T-helper 2 cell treated with Interferon-gamma antibody and Interleukin-4, amounts not matched to agents 100 ng/mL and 5 ng/mL, for 36 hours (primary cell): Measurements from ENCODE around the gene ZDHHC14. TPM values are rescaled to one million over a fixed set of nuclear protein-coding genes. Genes with fewer than 3 reads are reported as not detected.

Source experiments
- intact Hi-C: fragments of 100-400 bp; cut with micrococcal nuclease; formaldehyde crosslinking; loops from one replicate; pipeline ENCODE4 v1.15.1; 2023
- total RNA-seq: library from RNA; stranded (reverse); gene quantifications from 2 replicates; pipeline ENCODE4 v1.2.3, GENCODE V29; 2022

The ZDHHC14 gene
- total RNA-seq, 1 donor from 2014 or later = 6.8 TPM

GRCh38 chr6:157461000-157461915 lies 80.3 kb downstream of the ZDHHC14 start:
- intact Hi-C loops = loop anchor here (10.0 kb wide), 1 partner anchor 104 kb away; no protein-coding TSS in a partner anchor

GRCh38 chr6:157462956-157463742 lies 82.2 kb downstream of the ZDHHC14 start:
- intact Hi-C loops = loop anchor here (10.0 kb wide), 1 partner anchor 102 kb away; no protein-coding TSS in a partner anchor

GRCh38 chr6:157463743-157464135 lies 82.7 kb downstream of the ZDHHC14 start:
- intact Hi-C loops = loop anchor here (2.0 to 10.0 kb wide), 2 partner anchors 73 to 101 kb away; no protein-coding TSS in a partner anchor

- intact Hi-C loops = loop anchor here (2.0 to 10.0 kb wide), 2 partner anchors 72 to 100 kb away; no protein-coding TSS in a partner anchor
Measured at GRCh38 chr6:157464653-157465535, 83.9 kb downstream of the ZDHHC14 start.

GRCh38 chr6:157466342-157466648 lies 85.3 kb downstream of the ZDHHC14 start:
- intact Hi-C loops = loop anchor here (10.0 kb wide), 1 partner anchor 99 kb away; no protein-coding TSS in a partner anchor

GRCh38 chr6:157467339-157467738 lies 86.3 kb downstream of the ZDHHC14 start:
- intact Hi-C loops = loop anchor here (10.0 kb wide), 1 partner anchor 97 kb away; no protein-coding TSS in a partner anchor

GRCh38 chr6:157468054-157468453 lies 87.1 kb downstream of the ZDHHC14 start:
- intact Hi-C loops = loop anchor here (10.0 kb wide), 1 partner anchor 97 kb away; no protein-coding TSS in a partner anchor

- intact Hi-C loops = loop anchor here (10.0 kb wide), 1 partner anchor 96 kb away; no protein-coding TSS in a partner anchor
Measured at GRCh38 chr6:157468574-157468973, 87.6 kb downstream of the ZDHHC14 start.

- intact Hi-C loops = loop anchor here (10.0 kb wide), 1 partner anchor 95 kb away; no protein-coding TSS in a partner anchor
Measured at GRCh38 chr6:157469378-157469777, 88.4 kb downstream of the ZDHHC14 start.

GRCh38 chr6:157471077-157471686 lies 90.2 kb downstream of the ZDHHC14 start:
- intact Hi-C loops = no loop called here

- intact Hi-C loops = no loop called here
Measured at GRCh38 chr6:157471895-157472686, 91.1 kb downstream of the ZDHHC14 start.

GRCh38 chr6:157476797-157477196 lies 95.8 kb downstream of the ZDHHC14 start:
- intact Hi-C loops = no loop called here

- intact Hi-C loops = no loop called here
Measured at GRCh38 chr6:157478926-157479325, 97.9 kb downstream of the ZDHHC14 start.

- intact Hi-C loops = no loop called here
Measured at GRCh38 chr6:157479464-157480303, 98.7 kb downstream of the ZDHHC14 start.

GRCh38 chr6:157481189-157481864 lies 100.3 kb downstream of the ZDHHC14 start:
- intact Hi-C loops = no loop called here

GRCh38 chr6:157481865-157482249 lies 100.9 kb downstream of the ZDHHC14 start:
- intact Hi-C loops = no loop called here

- intact Hi-C loops = no loop called here
Measured at GRCh38 chr6:157483770-157484169, 102.8 kb downstream of the ZDHHC14 start.

- intact Hi-C loops = no loop called here
Measured at GRCh38 chr6:157484181-157484580, 103.2 kb downstream of the ZDHHC14 start.
